Progenitor cell of endocrine pancreas (in vitro differentiated cells): ENCODE results near the gene BTN1A1. TPM values are rescaled to one million over a fixed set of nuclear protein-coding genes. Genes with fewer than 3 reads are reported as not detected.
"Not testable (repeated sequence)": the region's sequence is repeated elsewhere in the genome, so short reads cannot be mapped to it uniquely, and the experiment has no call there.

Experiments used
- DNase-seq: peaks from one replicate; pipeline ENCODE4 v3.0.0; 2021; ENCODE audit warnings: low spot score; ENCODE audit not compliant: unreplicated experiment
- H3K27ac Mint-ChIP-seq: 2 replicates; pipeline ENCODE4 v1.8.0; 2021; ENCODE audit warnings: mild to moderate bottlenecking, moderate library complexity, mixed read lengths
- H3K27me3 Mint-ChIP-seq: 2 replicates; pipeline ENCODE4 v1.8.0; 2021; ENCODE audit warnings: mixed read lengths
- H3K36me3 Mint-ChIP-seq: 2 replicates; pipeline ENCODE4 v1.8.0; 2022; ENCODE audit warnings: mixed read lengths; ENCODE audit not compliant: insufficient read depth
- H3K4me1 Mint-ChIP-seq: 2 replicates; pipeline ENCODE4 v1.8.0; 2021; ENCODE audit warnings: low read depth, mixed read lengths
- H3K4me3 Mint-ChIP-seq: 2 replicates; pipeline ENCODE4 v1.8.0; 2021; ENCODE audit warnings: low read depth, mild to moderate bottlenecking, moderate library complexity, mixed read lengths
- H3K9me3 Mint-ChIP-seq: 2 replicates; pipeline ENCODE4 v1.8.0; 2021; ENCODE audit warnings: low read depth, mixed read lengths
- total RNA-seq: library from RNA; stranded (reverse); gene quantifications from 2 replicates; pipeline ENCODE4 v1.2.1, GENCODE V29; 2021
- TF ChIP-seq, protein P1 (sequence below): fragments of 200-600 bp; sonication (generic); IDR thresholded peaks from one replicate; pipeline ENCODE4 v1.5.0; 2021; ENCODE audit warnings: antibody characterized with exemption, mild to moderate bottlenecking; ENCODE audit not compliant: unreplicated experiment

Gene BTN1A1
- total RNA-seq, 1 donor from 2014 or later: 1.5 TPM

DNA sequence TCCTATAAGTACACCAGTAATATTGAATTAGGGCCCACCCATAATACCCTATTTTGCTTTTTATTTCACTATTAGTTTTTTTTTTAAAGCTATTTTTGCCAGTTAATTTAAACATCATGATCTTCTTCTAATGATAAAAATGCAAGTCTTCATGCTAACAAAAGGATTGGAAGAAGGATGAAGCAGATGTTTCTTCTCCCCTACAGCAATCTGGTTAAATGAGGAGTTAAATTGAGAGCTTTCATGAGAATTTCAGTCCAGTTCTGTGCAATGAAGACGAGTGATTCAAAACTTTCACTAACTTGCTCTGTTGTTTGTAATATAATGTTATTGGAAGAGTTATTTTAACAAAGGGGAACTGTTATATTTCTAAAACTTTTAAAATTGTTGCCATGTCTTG lies 41.5 kb downstream of the BTN1A1 start:
- no peak overlapping the region for H3K27ac Mint-ChIP-seq
- TF ChIP-seq, protein P1, sequence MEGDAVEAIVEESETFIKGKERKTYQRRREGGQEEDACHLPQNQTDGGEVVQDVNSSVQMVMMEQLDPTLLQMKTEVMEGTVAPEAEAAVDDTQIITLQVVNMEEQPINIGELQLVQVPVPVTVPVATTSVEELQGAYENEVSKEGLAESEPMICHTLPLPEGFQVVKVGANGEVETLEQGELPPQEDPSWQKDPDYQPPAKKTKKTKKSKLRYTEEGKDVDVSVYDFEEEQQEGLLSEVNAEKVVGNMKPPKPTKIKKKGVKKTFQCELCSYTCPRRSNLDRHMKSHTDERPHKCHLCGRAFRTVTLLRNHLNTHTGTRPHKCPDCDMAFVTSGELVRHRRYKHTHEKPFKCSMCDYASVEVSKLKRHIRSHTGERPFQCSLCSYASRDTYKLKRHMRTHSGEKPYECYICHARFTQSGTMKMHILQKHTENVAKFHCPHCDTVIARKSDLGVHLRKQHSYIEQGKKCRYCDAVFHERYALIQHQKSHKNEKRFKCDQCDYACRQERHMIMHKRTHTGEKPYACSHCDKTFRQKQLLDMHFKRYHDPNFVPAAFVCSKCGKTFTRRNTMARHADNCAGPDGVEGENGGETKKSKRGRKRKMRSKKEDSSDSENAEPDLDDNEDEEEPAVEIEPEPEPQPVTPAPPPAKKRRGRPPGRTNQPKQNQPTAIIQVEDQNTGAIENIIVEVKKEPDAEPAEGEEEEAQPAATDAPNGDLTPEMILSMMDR: no peak
- H3K27me3 Mint-ChIP-seq: peaks cover 11% of the 10 kb centered on the region
- DNase-seq: no peak
- no peaks in the 10 kb centered on the region for H3K9me3 Mint-ChIP-seq
- peaks cover 20% of the 10 kb centered on the region for H3K36me3 Mint-ChIP-seq
- peaks cover 19% of the 10 kb centered on the region for H3K4me1 Mint-ChIP-seq
- H3K4me3 Mint-ChIP-seq: no peak overlapping the region

DNA sequence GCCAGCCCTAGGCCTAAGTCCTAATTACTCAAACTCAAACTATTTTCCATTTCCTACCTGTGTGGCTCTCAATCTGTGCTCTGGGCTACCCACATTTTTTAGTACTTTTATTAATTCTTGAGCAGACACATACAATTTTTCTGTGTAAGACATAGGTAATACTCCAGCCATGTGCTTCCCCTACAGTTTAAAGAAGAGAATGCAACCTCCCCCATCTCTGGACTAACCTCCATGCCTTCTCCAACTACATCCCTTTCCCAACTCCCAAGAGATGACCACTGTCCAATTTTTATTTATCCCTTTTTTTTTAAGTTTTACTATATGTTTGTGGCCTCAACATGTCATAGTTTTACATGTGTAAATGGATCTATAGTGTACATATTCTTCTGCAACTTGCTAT lies 43.9 kb downstream of the BTN1A1 start:
- Mint-ChIP-seq H3K9me3 (no peaks in the 10 kb centered on the region), H3K27me3 (peaks cover 15% of the 10 kb centered on the region), H3K4me3 (no peak overlapping the region), H3K36me3 (peaks cover 24% of the 10 kb centered on the region), H3K4me1 (peaks cover 11% of the 10 kb centered on the region), H3K27ac (no peak overlapping the region)
- TF ChIP-seq, protein P1: peak; percentile 40
- DNase-seq: no peak

DNA sequence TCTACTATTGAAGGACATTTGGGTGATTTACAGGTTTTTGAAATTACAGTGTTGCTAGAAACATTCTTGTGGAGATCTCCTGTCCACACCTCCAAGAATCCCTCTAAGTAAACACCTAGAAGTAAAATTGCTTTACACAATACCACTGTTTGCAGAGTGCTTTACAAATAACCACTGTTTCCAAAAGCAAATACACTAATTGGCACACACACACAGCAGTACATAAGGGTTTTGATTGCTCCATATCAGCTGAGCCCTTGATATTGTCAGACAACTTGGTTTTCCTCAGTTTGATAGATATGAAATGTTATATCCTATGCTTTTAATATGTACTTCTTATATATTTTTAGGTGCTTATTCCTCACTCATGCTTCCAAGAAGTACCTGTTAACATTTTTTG lies 44.4 kb downstream of the BTN1A1 start:
- no peaks in the 10 kb centered on the region for H3K9me3 Mint-ChIP-seq
- H3K4me3 Mint-ChIP-seq: no peak overlapping the region
- TF ChIP-seq, protein P1: no peak
- peaks cover 15% of the 10 kb centered on the region for H3K27me3 Mint-ChIP-seq
- DNase-seq: no peak
- peaks cover 24% of the 10 kb centered on the region for H3K36me3 Mint-ChIP-seq
- H3K4me1 Mint-ChIP-seq: peaks cover 8% of the 10 kb centered on the region
- H3K27ac Mint-ChIP-seq: no peak overlapping the region

DNA sequence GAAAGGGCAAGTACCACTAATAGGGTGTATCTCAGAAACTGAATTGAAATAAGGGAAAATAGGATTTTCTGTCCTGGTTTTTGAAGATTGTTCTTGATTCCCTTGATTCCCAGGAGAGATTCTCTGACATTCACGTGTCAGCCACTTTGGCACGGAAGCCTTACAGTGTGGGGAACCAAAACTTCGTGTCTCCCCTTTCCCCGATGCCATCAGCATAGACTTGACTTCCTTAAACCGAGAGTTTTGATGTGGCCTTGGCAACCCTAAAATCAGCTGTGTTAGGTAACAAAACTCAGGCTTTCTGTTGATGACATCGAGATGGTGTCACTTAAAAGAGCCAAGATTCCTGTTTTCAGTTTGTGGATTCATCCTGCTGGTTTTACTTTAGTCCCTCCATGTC lies 45.5 kb downstream of the BTN1A1 start:
- H3K27me3 Mint-ChIP-seq: peaks cover 15% of the 10 kb centered on the region
- DNase-seq: no peak
- no peaks in the 10 kb centered on the region for H3K9me3 Mint-ChIP-seq
- TF ChIP-seq, protein P1: no peak
- no peak overlapping the region for H3K4me3 Mint-ChIP-seq
- H3K27ac Mint-ChIP-seq: no peak overlapping the region
- H3K4me1 Mint-ChIP-seq: peaks cover 8% of the 10 kb centered on the region
- H3K36me3 Mint-ChIP-seq: peaks cover 19% of the 10 kb centered on the region

DNA sequence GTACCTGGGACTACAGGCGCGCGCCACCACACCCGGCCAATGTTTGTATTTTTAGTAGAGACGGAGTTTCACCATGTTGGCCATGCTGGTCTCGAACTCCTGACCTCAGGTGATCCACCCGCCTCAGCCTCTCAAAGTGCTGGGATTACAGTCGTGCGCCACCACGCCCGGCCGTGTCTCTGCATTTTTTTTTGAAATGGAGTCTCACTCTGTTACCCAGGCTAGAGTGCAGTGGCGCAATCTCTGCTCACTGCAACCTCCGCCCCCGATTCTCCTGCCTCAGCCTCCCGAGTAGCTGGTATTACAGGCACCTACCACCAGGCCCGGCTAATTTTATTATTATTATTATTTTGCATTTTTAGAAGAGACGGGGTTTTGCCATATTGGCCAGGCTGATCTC lies 47.3 kb downstream of the BTN1A1 start:
- not testable (repeated sequence) for H3K9me3 Mint-ChIP-seq, DNase-seq, H3K4me1 Mint-ChIP-seq, H3K27ac Mint-ChIP-seq, H3K4me3 Mint-ChIP-seq
- peaks cover 18% of the 10 kb centered on the region for H3K36me3 Mint-ChIP-seq
- H3K27me3 Mint-ChIP-seq: peaks cover 15% of the 10 kb centered on the region

DNA sequence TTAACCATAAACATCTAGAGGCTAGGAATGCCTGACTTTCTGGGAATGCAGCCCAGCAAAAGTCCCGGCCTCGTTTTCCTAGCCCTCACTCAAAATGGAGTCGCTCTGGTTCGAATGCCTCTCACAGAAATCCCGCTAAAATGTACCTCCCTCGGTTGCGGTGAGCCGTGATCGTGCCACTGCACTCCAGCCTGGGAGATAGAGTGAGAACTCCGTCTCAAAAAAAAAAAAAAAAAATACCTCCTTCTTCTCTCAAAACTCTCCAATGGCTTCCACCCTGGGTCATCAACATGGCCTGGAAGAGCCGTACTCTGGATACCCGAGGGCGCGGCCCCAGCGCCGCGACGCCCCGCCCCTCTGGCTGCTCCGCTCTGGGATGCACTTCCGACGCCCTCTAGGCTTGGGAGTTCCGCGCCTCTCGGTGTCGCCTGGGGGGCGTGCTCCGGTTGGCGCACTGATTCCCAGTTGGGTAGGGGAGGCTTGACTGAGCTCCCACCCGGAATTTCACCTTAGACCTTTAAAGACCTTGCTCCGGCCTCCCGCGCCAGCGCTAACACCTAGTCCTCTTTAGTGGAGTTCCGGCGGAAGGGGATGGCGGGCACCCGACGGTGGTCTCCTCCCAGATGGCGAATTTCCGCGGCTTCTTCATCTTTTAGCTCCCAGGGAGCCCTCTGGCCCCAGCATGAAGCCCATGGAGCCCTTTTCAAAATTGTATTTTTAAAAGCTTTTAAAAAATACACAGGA lies 50.3 kb downstream of the BTN1A1 start:
- TF ChIP-seq, protein P1: peak; percentile 15
- Mint-ChIP-seq H3K9me3 (no peaks in the 10 kb centered on the region), H3K27me3 (peaks cover 14% of the 10 kb centered on the region), H3K4me1 (peaks cover 4% of the 10 kb centered on the region), H3K36me3 (peaks cover 11% of the 10 kb centered on the region), H3K4me3 (peak overlapping the region; percentile 83), H3K27ac (peak overlapping the region; percentile 86)
- DNase-seq: peak; percentile 62
